Adrenal gland (tissue), 12 donors: ENCODE data around the gene PIK3R3. TPM values are rescaled to one million over a fixed set of nuclear protein-coding genes. Genes with fewer than 3 reads are reported as not detected.

Source experiments
- DNase-seq, 7 donors: peaks; one replicate each; pipeline ENCODE4 v3.0.0-alpha.2; 2019 to 2020
- H3K27ac ChIP-seq, 5 donors: fragments of 200-600 bp; sonication (generic) in 4 of 5; 1 replicate in 3 of 5; 2 replicates in 2 of 5; pipeline versions ENCODE4 v1.5.1 to v1.8.0; 2016 to 2020; ENCODE audit warnings: mild to moderate bottlenecking in 1 of 5
- H3K27me3 ChIP-seq: fragments of 200-600 bp; 2 replicates; pipeline ENCODE4 v1.8.0; 2021
- H3K36me3 ChIP-seq, 2 donors: fragments of 200-600 bp; replicated peaks in 1 of 2; 1 replicate in 1 of 2; 2 replicates in 1 of 2; pipeline versions ENCODE4 v1.5.1 to v1.8.0; 2018 to 2022
- H3K4me1 ChIP-seq, 2 donors: fragments of 200-600 bp; replicated peaks in 1 of 2; 1 replicate in 1 of 2; 2 replicates in 1 of 2; pipeline versions ENCODE4 v1.5.1 to v1.8.0; 2018 to 2021
- H3K4me3 ChIP-seq, 4 donors: fragments of 200-600 bp; sonication (generic) in 3 of 4; one replicate each; pipeline ENCODE4 v1.5.1; 2016 to 2018
- H3K9me3 ChIP-seq, 3 donors: fragments of 200-600 bp; sonication (generic) in 1 of 3; replicated peaks in 1 of 3; 1 replicate in 2 of 3; 2 replicates in 1 of 3; pipeline versions ENCODE4 v1.5.1 to v1.8.0; 2016 to 2021
- CTCF ChIP-seq, 6 experiments: fragments of 450-650 bp in 4 of 6; fragments of 200-600 bp in 2 of 6; sonication (generic) in 1 of 6; IDR thresholded peaks; 1 replicate in 5 of 6; 2 replicates in 1 of 6; pipeline versions ENCODE4 v1.5.1 to v1.8.0; 2016 to 2021; ENCODE audit warnings: antibody characterized with exemption in 6 of 6, mild to moderate bottlenecking in 2 of 6, moderate library complexity in 1 of 6
- POLR2A ChIP-seq, 2 donors: fragments of 450-650 bp; IDR thresholded peaks; one replicate each; pipeline ENCODE4 v1.6.1; 2017; ENCODE audit warnings: antibody characterized with exemption in 2 of 2, mild to moderate bottlenecking in 2 of 2, moderate library complexity in 1 of 2
- WGBS, 4 donors: extraction: QIAGEN DNeasy Blood & Tissue Kit in 2 of 4; methylation state at CpG; one replicate each; pipeline versions ENCODE4 v1.1.5 to v1.1.7; 2013 to 2017; 5-methylcytosine and 5-hydroxymethylcytosine counted together
- intact Hi-C, 2 donors: fragments of 100-400 bp; cut with DNase I; formaldehyde crosslinking; loops; one replicate each; pipeline versions ENCODE4 v1.14.1 to v1.15.0; 2022 to 2023
- polyA plus RNA-seq, 3 donors: library from polyadenylated mRNA; stranded (reverse); fragments of 200-250 nt in 2 of 3; fragments of 350-450 nt in 1 of 3; fragmentation: Illumina TruSeq in 1 of 3; extraction: RNeasy Lipid Tissue Mini Kit (QIAGEN cat#74804) in 1 of 3; gene quantifications; one replicate each; pipeline ENCODE4 v1.2.3, GENCODE V29; 2013 to 2014
- total RNA-seq, 9 donors: library from RNA; depleted of rRNA in 4 of 9; stranded (reverse); fragments of >200 nt in 4 of 9; fragments of 120-200 nt in 1 of 9; fragmentation: NEBNext Ultra II Directional in 1 of 9; extraction: Animal tissue kit (Norgen Biotek cat#: 25700) in 1 of 9; gene quantifications; one replicate each; pipeline versions ENCODE4 v1.1.0 to v1.2.4, GENCODE V29; 2013 to 2023
- donor health status: healthy with polysubstance abuse.
- donor health status: Bipolar disorder and iron deficiency.
- donor health status: DM: yes; HTN: yes; CAD: no.
- donor health status: DM: no; HTN: no; CAD: no.
- donor health status: DM: no; HTN: no; CAD: no.
- donor health status: DM: yes; HTN: yes; CAD: no.

Gene PIK3R3
- total and polyA plus RNA-seq, 12 donors, result 6.5 to 47.3 (median 21.1) TPM

DNA sequence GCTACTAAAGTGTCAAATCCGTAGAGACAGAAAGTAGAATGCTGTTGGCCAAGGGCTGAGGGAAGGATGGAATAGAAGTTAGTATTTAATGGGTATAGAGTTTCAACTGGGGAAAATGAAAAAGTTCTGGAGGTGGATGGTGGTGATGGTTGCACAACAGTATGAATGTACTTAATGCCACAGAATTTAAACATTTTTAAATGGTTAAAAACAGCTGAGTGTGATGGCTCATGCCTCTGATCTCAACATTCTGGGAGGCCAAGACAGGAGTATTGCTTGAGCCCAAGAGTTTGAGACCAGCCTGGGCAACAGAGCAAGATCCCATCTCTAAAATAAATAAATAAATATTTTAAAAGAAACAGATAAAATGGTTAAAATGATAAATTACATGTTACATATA lies 44.5 kb downstream of the PIK3R3 start:
- Histone ChIP-seq H3K27me3 (no peaks in the 10 kb centered on the region), H3K4me3 (no peak overlapping the region), H3K27ac (no peak overlapping the region), H3K36me3 (no peaks in the 10 kb centered on the region), H3K4me1 (peaks cover 5 to 9% of the 10 kb centered on the region in 2 donors), H3K9me3 (no peaks in the 10 kb centered on the region)
- no peak for TF ChIP-seq POLR2A (IDR thresholded peaks at IDR 0.05)
- TF ChIP-seq CTCF (IDR thresholded peaks at IDR 0.05), result no peak
- no peak for DNase-seq
- intact Hi-C loops, result no loop called here
- WGBS, 4 donors, result 95 to 97% (median 97%) methylated on average over 1 of the region's 1 CpG

DNA sequence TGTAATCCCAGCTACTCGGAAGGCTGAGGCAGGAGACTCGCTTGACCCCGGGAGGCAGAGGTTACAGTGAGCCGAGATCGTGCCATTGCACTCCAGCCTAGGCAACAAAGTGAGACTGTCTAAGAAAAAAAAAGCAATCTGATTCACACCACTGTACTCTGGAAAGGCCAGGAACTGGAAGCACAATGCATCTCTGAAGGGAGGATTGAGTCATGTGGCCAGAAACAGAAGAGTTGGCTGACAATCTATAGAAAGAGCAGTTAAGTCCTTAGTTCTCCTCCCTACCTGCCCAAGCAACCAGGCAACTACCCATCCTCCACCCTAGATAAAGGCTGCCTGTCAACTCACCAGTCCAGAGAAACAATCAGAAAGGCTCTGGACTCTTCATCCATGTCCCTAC lies 45.9 kb downstream of the PIK3R3 start:
- H3K27me3 ChIP-seq, result no peaks in the 10 kb centered on the region
- no peak for DNase-seq
- no peak overlapping the region for H3K27ac ChIP-seq
- TF ChIP-seq CTCF (IDR thresholded peaks at IDR 0.05) (no peak), POLR2A (IDR thresholded peaks at IDR 0.05) (no peak)
- WGBS, 4 donors, result 91 to 98% (median 95%) methylated on average over 5 of the region's 5 CpGs
- H3K4me1 ChIP-seq, result peaks cover 5 to 9% of the 10 kb centered on the region in 2 donors
- intact Hi-C loops, result no loop called here
- H3K36me3 ChIP-seq, result no peaks in the 10 kb centered on the region
- no peak overlapping the region for H3K4me3 ChIP-seq
- H3K9me3 ChIP-seq, result no peaks in the 10 kb centered on the region

GRCh38 chr1:46084553-46085451 lies 47.6 kb downstream of the PIK3R3 start:
- H3K4me3 ChIP-seq, result no peak overlapping the region
- H3K36me3 ChIP-seq, result no peaks in the 10 kb centered on the region
- DNase-seq, result no peak
- no peak overlapping the region for H3K27ac ChIP-seq
- H3K4me1 ChIP-seq, result peaks cover 5 to 9% of the 10 kb centered on the region in 2 donors
- 70 to 82% (median 79%) methylated on average over 1 of the region's 1 CpG for WGBS, 4 donors
- H3K9me3 ChIP-seq, result no peaks in the 10 kb centered on the region
- intact Hi-C loops, result no loop called here
- H3K27me3 ChIP-seq, result no peaks in the 10 kb centered on the region
- TF ChIP-seq POLR2A (IDR thresholded peaks at IDR 0.05), result no peak

DNA sequence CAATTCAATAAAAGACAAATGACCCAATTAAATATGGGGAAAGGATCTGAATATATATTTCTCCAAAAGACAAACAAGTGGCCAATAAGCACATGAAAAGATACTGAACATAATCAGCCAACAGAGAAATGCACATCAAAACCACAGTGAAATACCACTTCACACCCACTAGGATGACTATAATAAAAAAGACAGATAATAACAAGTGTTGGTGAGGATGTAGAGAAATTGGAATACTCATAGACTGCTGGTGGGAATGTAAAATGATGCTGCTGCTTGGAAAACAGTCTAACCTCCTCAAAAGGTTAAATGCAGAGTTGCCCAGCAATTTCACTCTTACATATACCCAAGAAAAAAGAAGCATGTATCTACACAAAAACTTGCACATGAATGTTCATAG lies 48.9 kb downstream of the PIK3R3 start:
- Histone ChIP-seq H3K27ac (no peak overlapping the region), H3K36me3 (no peaks in the 10 kb centered on the region), H3K27me3 (no peaks in the 10 kb centered on the region), H3K9me3 (no peaks in the 10 kb centered on the region), H3K4me1 (peaks cover 4 to 9% of the 10 kb centered on the region in 2 donors), H3K4me3 (no peak overlapping the region)
- no peak for TF ChIP-seq POLR2A (IDR thresholded peaks at IDR 0.05)
- TF ChIP-seq CTCF (IDR thresholded peaks at IDR 0.05), result no peak
- intact Hi-C loops, result no loop called here
- no peak for DNase-seq

DNA sequence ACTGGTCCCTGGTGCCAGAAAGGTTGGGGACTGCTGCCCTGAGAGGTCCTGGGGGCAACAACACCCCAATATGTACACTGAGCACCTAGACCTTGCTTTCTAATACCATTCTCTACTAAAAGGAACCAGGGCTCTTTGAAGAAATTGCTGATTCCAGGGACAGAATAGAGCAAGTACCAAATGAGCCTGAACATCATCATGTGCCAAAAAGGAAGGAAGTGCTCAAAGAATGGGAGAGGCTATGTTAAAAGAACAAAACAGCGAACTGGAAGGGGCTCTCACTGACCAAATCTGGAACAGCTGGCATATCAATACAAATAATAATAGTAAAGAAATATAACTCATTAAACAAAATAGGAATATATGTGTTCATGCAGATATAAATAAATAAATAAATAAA lies 50.8 kb downstream of the PIK3R3 start:
- no peak overlapping the region for H3K27ac ChIP-seq
- TF ChIP-seq POLR2A (IDR thresholded peaks at IDR 0.05) (no peak), CTCF (IDR thresholded peaks at IDR 0.05) (no peak)
- H3K9me3 ChIP-seq, result no peaks in the 10 kb centered on the region
- 50 to 75% (median 69%) methylated on average over 1 of the region's 1 CpG for WGBS, 4 donors
- no peak overlapping the region for H3K4me3 ChIP-seq
- H3K4me1 ChIP-seq, result peaks cover 0 to 6% of the 10 kb centered on the region in 2 donors
- no peaks in the 10 kb centered on the region for H3K27me3 ChIP-seq
- no peak for DNase-seq
- H3K36me3 ChIP-seq, result no peaks in the 10 kb centered on the region
- intact Hi-C loops, result no loop called here
